ENCODE measurements around the gene APLNR. TPM values are rescaled to one million over a fixed set of nuclear protein-coding genes. Genes with fewer than 3 reads are reported as not detected.

The APLNR gene
- total RNA-seq: 6.9 TPM

DNA sequence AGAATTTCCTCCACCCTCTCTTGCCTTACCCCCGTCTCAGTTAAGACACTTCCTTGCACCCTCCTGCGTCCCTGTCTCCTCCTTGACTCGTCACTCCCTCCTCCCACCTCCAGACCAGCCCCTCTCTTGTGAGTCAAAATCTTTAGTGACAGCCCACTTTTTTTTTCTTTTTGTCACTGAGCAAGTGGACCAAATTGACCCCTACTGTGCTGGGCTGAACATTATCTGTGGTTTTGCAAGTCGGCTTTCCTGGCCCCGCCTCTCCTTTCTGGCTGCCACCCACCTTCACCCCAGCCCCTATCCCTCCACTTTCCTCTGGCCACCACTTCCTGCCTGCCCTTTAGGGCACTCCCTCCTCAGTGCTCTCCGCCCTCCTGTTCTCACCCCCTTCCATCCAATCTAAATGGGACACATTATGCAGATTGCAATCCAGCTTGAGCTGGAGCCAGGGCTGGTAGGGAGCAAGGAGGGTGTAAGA is at the start of gene APLNR:
APLNR (minus strand) TSS at position 47 of the 478 bp plus-strand sequence. CDS start 246 bp downstream, outside the sequence.

Other genes starting within 250 kb of the APLNR start
- gene OR5AK2, start 248.3 kb downstream of the APLNR start, total RNA-seq: not detected
- gene LRRC55, start 55.3 kb downstream of the APLNR start, total RNA-seq: 35.4 TPM
- 21.9 TPM for gene TNKS1BP1, start 87.7 kb upstream of the APLNR start, total RNA-seq
- 62.9 TPM for gene SSRP1, start 98.6 kb upstream of the APLNR start, total RNA-seq
- gene P2RX3, start 101.1 kb upstream of the APLNR start, total RNA-seq: not detected
- gene PRG3, start 143.9 kb upstream of the APLNR start, total RNA-seq: not detected
- not detected for gene PRG2, start 153.4 kb upstream of the APLNR start, total RNA-seq
- 19.1 TPM for gene SLC43A3, start 189.9 kb upstream of the APLNR start, total RNA-seq
- 1.6 TPM for gene RTN4RL2, start 223.3 kb upstream of the APLNR start, total RNA-seq